ENCODE results near the gene ADCY5. TPM values are rescaled to one million over a fixed set of nuclear protein-coding genes. Genes with fewer than 3 reads are reported as not detected.

The ADCY5 gene
- total RNA-seq, 1 experiment from 2014 or later, result 0.49 TPM

GRCh38 chr3:123471106-123471505 lies 22.2 kb upstream of the ADCY5 start:
- POLR2A ChIA-PET, result no interaction called here
- RAD21 ChIA-PET (ENCODE audit: low non-redundant PET in 1 of 2, low total read pairs in 2 of 2, uncharacterized antibody in 2 of 2, unreplicated experiment in 2 of 2), result no interaction called here

More at GRCh38 chr3:123471106-123471505, 22.2 kb upstream of the ADCY5 start:
- Histone ChIP-seq H3K4me3 (replicated peaks in 1 of 2; ENCODE audit: low read depth in 1 of 2, low read length in 2 of 2) (no peak overlapping the region), H3K9me3 (ENCODE audit: control insufficient read depth in 1 of 2, insufficient read depth in 1 of 2, low read depth in 1 of 2, low read length in 2 of 2) (no peaks in the 10 kb centered on the region), H2AFZ (ENCODE audit: low read depth, low read length, poor library complexity, severe bottlenecking) (no peak overlapping the region), H3K4me1 (ENCODE audit: control insufficient read depth in 1 of 2, insufficient read depth in 2 of 2, low read length in 2 of 2) (no peaks in the 10 kb centered on the region), H3K9ac (ENCODE audit: low read length) (no peak overlapping the region), H3K36me3 (ENCODE audit: control insufficient read depth in 1 of 2, insufficient read depth in 2 of 2, low read length in 2 of 2) (no peaks in the 10 kb centered on the region), H3K27me3 (ENCODE audit: insufficient read depth, low read length) (peaks cover 20% of the 10 kb centered on the region), H3K4me2 (ENCODE audit: low read length) (no peak overlapping the region), H3K9me2 (ENCODE audit: insufficient read depth) (no peaks in the 10 kb centered on the region), H3K27ac (ENCODE audit: low read depth, low read length) (no peak overlapping the region), H3K79me2 (ENCODE audit: insufficient read depth, low read length) (no peaks in the 10 kb centered on the region), H4K20me1 (ENCODE audit: insufficient read depth) (no peaks in the 10 kb centered on the region)
- intact Hi-C loops (cut with micrococcal nuclease), result no loop called here
- no peak for DNase-seq (ENCODE audit: low read depth, low spot score)
- no TSS peak for BruUV-seq (replicated peaks)
- ATAC-seq, result no peak
- CTCF ChIA-PET, result no interaction called here
- TF ChIP-seq FOSL1 (IDR thresholded peaks at IDR 0.05; ENCODE audit: low read depth), result no peak
- no peak for TF ChIP-seq SP1 (IDR thresholded peaks at IDR 0.05; ENCODE audit: low read depth)
- no peak for TF ChIP-seq TCF7L2 (IDR thresholded peaks at IDR 0.05; ENCODE audit: borderline replicate concordance, extremely low read depth, insufficient read depth, insufficient read length)
- TF ChIP-seq REST (IDR thresholded peaks at IDR 0.05; ENCODE audit: low read depth), result no peak
- no peak for TF ChIP-seq SIN3A (IDR thresholded peaks at IDR 0.05; ENCODE audit: low read depth)
- no peak for TF ChIP-seq ATF3 (IDR thresholded peaks at IDR 0.05)
- no peak for TF ChIP-seq CBX3 (IDR thresholded peaks at IDR 0.05; ENCODE audit: low read depth)
- no peak for TF ChIP-seq ZFX (IDR thresholded peaks at IDR 0.05)
- no peak for TF ChIP-seq JUND (IDR thresholded peaks at IDR 0.05)
